SKM-1 treated with dmso at 0.1 percent for 144 hours (cell line): ENCODE results near the gene TASOR2.

Source experiments
- DNase-seq: peaks from one replicate; lab custom pipeline; 2025; ENCODE audit not compliant: unreplicated experiment; lab: John Stamatoyannopoulos, UW

Gene TASOR2

DNA sequence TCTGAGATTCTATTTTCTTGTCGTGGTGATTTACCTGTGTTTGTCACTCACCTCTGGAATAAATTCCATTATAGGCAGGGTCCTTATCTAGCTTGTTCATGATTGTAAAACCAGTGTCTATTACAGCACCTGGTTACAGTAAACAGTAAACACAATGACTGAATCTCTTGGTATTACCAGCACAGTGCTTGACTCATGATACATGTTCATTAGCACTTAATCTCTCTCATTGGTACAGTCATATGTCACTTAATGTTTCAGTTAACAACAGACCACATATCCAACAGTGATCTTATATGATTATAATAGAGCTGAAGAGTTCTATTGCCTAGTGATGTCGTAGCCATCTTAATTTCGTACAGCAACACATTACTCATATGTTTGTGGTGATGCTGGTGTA lies 1.6 kb upstream of the TASOR2 start:
- no peak for DNase-seq

DNA sequence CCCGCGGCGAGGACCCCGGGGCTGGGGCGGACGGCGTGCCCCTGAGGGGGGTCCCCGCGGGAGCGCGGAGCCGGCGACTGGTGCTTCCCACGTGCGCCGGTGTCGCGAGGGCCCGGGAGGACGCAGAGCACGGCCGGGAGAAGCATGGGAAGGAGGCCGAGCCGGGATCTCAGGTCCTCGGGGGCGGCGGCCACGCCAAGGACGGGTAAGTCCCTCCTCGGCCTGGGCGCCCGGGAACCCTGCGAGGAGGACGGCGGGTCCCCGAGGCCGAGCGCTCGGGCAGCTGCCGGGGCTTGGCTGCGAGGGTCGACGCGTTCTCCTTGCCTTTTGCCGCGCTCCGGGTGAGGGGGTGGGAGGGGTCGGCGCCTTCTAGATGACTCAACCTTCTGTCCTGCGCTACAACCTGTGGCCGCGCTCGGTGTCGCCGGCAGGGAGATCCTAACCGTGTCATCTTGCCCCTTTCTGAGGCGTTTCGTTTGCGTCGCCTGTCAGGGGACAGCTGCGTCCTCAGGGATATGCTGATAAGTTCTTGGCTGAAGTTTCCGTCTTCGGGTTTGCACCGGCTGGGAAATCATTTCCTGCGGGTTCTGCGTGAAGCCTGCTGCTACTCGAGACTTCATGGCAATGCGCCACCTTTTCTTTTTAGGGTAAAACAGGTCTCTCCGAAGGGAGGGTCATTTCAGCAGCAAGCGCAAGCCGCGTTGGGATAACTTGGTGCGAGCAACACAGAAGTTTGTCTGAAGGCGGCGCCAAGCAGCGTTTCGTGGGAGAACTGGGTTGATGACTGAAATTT lies 529 bp downstream of the TASOR2 start:
- peak; percentile 2 for DNase-seq

DNA sequence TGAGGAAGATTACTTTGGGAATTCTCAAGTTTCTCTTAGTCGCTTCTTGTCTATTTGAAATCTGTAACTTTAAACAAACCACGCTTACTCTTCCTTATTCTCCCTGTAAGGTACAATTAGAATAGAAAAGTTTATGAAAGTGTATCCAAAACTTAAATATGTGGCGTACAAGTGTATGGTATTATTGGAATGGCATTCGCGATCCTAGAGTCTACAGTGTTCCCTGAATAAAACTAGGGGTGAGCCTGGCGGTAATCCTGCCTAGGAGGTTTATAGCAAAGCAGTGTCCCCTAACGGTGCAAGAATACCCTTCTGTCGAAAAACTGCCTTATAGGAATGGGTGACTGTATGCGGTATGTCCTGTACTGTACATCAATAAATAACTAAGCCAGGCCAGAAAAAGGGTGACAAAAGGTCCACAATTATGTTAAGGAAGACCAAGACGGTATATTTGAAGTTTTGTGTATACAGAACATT lies 1.2 kb downstream of the TASOR2 start:
- DNase-seq: no peak

DNA sequence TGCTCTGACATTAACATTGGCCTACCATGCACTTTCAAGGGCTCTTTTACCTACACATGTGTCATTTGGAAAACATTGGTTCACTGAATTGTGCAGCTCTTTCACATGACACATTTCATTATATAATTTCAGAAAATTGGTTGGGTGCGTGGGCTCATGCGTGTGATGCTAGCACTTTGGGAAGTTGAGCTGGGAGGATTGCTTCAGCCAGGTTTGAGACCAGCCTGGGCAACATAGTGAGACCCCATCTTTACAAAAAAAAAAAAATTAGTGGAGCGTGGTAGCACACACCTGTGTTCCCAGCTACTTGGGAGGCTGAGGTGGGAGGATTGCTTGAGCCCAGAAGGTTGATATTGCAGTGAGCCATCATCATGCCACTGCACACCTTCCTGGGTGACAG lies 3.9 kb downstream of the TASOR2 start:
- no peak for DNase-seq

DNA sequence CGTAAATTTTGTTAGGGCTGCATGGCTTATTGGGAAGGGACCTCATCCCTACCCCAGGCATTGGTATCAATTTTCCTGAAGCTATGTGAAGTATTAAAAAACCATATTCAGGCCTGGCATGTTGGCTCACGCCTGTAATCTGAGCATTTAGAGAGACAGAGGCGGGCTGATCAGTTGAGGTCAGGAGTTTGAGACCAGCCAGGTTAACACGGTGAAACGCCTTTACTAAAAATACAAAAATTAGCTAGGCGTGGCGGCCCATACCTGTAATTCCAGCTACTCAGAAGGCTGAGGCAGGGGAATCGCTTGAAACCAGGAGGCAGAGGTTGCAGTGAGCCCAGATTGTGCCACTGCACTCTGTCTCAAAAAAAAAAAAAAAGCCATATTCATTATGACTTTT lies 7.1 kb downstream of the TASOR2 start:
- no peak for DNase-seq

DNA sequence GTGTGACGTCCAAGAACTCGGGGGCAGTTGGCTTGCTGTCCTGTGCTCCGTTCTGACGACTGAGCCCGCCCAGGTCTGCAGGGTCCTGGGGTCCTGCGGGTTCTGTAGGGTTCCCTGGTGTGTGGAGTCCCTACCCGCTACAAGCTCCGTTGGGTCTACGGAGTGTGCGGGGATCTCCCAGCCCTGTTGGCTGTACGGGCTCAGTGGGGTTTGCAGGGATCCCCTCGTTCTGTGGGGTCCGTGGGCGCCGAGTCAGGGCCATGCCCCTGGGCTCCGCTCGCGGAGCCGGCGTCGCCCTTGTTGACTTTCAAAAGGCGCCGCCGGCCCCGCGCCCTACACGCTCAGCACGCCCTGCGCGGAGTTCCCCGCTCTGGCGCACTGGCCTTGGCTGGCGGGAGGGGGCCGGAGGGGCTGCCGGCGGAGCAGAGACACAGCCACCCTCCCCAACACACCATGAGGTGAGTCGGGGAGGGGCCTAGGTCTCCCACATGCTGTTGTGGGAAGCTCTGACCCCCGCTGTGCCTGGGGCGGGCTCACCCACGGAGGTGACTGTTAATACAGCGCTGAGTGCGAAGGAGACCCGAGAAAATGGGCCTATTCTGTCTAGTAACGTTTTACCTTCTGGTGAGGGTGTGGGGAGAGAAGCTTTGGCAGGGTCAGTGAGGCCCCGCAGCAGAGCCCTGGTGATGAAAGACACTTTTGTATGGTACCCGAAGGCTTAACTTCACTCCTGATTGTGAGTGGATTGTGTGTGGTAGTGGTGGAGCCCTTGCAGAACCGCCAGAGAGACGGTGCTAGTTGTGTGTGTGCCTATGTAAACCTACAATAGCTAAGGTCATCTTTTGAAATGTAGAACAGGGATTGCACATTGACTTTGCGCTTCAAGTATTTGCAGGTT lies 8.1 kb downstream of the TASOR2 start:
- no peak for DNase-seq

DNA sequence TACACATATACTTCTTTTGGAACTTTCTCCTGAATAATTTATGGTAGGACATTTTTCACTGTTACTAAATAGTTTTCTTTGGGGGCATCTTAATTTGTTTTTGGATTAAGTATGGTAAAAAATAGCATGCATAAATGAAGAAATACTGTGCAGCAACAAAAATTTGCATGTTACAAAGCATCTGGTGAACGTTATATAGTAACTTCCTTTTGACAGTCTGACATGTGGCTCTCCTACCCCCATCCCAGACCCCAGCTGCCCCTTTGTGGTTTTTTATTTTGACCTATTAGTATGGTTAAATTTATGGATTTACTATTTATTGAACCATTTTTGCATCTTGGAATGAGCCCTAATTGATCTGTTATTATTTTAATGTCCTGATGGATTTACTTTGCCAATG lies 9.9 kb downstream of the TASOR2 start:
- no peak for DNase-seq

DNA sequence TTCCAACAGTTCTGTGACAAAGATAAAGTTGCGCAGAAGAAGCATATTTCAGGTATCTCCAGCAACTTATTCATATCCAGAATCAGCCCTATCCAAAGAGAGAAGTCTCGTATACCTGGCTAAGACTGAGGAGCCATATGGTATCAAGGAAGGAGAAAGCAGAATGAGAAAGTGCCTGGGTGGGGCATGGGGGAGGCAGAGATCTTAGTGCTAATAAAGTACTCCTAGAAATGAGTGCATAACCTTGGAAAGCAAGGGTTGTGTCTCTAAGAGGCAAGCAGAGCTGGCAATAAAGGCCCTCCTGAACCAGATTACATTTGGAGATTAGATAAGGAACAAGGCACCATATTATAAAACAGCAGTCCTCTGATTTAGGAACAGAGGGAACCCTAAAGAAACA lies 12.7 kb downstream of the TASOR2 start:
- DNase-seq: no peak

DNA sequence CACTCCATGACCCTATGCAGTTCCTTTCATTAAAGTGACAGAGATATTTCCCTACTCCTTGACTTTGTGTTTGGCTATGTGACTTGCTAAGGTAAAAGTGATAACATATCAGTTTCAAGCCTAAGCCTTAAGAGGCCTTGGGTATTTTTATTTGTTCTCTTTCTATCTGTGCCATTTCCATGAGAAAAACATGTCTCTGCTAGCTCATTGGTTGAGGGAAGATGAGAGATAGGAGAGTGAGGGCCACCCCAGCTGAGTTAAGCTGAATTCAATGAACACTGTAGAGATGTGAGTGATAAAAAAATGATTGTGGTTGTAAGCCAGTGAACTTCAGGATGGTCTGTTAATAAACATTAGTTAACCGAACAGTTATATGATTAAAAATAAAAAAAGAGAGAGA lies 13.4 kb downstream of the TASOR2 start:
- DNase-seq: no peak

DNA sequence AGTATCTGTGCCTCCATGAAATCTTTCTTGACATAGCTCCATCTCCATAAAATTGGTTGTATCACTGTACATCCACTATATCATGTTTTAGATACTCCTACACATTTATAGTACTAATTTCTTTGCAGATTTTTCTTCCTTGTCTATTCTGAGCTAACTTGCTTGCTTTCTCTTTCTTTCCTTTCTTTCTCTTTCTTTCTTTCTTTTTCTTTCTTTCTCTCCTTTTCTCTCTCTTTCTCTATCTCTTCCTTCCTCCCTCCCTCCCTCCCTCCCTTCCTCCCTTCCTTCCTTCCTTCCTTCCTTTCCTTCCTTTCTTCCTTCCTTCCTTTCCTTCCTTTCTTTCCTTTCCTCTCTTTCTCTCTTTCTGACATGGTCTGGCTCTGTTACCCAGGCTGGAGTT lies 23.7 kb downstream of the TASOR2 start:
- no peak for DNase-seq

DNA sequence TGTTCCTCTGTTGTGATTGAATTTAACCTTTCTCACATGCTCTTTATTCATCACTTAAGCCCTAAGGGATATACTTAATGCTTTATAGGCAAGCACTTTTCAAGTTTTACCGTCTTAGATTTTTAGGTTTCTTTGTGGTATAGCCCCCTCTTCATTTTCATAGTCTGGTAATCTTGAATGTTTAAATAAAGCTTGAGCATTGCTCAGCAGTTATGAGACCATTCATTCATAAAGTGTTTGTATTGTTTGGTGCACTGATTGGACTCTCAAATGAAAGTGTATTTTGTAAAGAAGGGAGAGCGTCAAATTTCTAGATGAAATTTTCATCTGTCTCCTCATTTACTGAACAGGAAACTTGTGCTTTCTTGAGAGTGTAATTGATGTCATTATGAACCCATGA lies 25.2 kb downstream of the TASOR2 start:
- DNase-seq: no peak

DNA sequence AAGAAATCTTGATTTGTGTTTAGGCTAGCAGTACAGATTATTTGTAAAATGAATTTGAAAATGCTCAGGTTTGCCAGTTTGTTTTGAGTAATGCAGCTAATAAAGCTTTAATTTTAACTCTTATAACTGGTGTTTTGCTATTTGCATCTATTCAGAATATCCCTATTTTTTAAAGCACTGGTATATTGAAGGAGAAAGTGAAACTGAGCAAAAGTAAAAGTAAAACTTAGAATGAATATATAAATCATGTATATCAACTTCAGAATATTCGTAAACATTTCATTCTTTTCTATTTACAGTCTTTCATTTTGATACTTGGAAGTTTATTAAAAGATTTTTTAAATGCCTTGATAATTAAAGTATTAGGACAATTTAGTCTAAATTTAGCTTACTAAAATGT lies 26.2 kb downstream of the TASOR2 start:
- DNase-seq: no peak

DNA sequence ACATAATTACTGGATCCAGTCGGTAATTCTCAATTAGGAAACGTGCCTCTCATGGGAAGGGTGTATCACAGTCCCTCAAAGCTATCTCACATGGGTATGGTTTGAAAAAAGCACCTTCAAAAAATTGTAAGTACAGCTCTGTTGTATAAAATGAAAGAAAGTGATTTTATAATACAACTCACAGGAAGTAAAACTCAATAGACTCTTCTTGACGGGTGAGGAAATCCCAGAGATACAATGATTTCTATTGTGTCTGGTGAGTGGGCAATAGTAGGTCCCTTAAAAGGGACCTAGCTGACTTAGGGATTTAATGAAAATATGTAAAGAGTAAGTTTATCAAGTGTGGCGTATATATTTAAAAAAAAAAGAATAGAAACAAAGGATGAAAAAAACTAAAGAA lies 27.0 kb downstream of the TASOR2 start:
- no peak for DNase-seq

DNA sequence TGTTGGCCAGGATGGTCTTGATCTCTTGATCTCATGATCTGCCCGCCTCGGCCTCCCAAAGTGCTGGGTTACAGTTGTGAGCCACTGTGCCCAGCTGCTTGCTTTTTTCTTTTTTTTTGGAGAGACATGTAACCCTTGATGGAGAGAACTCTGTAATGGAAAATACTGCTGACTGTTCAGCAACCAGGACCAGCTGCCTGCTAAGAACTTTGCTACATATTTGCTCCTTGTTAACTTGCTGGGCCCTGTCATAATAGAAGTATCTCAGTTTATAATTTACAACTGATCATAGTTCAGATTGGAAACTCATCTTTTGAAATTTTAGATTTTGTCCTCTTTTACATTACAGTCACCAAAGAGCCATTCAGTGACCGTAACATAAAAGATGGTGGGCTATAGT lies 34.9 kb downstream of the TASOR2 start:
- no peak for DNase-seq

DNA sequence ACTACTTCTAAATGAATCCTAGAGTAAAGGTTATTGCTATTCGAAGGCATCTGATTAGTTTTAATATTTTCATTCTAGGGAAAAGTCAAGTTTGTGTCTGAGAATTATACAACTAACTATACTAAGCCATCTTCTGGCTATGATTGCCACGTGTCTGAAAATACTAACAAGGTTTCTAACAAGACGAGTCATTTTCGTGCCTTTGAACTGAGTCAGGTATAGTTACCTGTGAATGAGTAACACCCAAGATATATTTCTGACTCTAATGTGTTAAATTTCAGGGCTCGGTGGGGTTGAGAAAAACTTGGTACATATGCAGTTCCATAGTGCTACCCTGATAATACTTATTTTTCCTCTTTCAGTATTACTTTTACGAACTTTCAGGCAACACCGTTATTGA lies 35.5 kb downstream of the TASOR2 start:
- DNase-seq: no peak

DNA sequence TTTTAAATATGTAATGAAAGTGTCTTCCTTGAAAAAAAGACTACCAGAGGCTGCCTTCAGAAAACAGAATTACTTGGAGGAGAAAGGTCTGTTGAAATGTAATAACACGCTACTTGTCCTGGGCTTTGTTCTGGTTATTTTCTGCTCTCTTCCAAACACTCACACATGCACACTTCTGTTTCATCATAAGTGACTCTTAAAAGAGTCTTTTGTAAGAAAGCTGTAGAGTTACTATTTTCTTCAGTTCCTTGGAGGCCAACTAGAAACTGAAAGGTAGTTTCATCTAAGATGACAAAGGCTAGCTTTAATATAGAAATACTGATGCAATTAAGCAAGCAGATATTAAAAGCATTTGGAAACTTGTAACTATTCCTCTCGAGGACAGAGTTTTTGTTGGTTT lies 39.1 kb downstream of the TASOR2 start:
- no peak for DNase-seq

DNA sequence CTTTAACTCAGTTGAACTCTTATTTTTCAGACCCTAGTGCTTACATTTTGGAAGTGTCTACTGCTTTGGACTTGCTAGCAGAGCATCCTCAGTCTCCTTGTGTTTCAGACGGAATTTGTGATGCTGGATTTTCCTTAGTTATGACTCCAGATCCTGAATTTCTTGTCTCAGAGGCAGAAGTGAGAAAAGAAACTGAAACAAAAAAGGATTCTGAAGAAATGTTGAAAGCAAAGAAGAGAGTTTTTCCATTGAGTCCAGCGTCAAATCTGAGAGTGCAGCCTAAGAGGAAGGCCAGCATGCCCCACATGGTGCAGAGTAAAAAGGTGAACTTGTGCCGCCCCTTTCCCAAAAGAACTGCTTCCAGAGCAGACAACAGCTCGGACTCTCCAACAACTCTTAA lies 46.1 kb downstream of the TASOR2 start:
- DNase-seq: no peak

DNA sequence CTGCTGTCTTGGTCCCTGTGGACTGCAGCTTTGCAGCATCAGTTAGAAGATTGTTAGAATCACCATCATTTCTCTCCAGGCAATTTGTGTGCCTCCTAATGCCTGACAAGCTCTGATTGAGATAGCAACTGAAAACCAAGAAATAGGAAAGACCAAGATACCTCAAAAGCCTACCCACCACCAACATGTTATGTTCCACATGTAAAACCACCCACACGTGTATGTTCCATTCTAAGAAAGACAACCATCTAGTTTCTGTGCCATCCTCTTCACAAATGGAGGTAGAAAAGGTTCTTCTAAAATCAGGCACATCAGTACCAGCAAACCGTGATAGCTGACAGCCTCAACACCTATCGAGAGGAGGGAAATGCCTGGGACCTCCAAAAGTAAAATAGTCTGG lies 46.9 kb downstream of the TASOR2 start:
- no peak for DNase-seq

DNA sequence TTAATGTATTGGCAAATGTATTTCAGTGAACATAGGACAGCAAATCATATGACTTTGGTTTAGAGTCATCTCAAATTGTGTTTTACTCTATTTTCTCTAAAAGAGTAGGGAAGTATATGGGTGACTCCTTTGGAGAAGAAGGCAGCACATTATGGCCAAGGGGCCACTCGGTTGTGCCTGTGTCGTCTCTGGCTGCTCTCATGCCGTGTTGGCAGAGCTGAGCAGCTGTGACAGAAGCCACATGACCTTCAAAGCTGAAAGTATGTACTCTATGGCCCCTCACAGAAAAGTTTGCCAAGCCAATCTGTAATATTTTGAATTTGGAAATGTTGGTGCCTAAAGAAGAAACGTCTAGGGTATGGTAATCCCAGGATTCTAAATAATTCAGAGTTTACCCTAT lies 47.5 kb downstream of the TASOR2 start:
- DNase-seq: no peak
